ENCODE data around the gene SENP6.
"Not testable (repeated sequence)": the region's sequence is repeated elsewhere in the genome, so short reads cannot be mapped to it uniquely, and the experiment has no call there.

SENP6 gene

DNA sequence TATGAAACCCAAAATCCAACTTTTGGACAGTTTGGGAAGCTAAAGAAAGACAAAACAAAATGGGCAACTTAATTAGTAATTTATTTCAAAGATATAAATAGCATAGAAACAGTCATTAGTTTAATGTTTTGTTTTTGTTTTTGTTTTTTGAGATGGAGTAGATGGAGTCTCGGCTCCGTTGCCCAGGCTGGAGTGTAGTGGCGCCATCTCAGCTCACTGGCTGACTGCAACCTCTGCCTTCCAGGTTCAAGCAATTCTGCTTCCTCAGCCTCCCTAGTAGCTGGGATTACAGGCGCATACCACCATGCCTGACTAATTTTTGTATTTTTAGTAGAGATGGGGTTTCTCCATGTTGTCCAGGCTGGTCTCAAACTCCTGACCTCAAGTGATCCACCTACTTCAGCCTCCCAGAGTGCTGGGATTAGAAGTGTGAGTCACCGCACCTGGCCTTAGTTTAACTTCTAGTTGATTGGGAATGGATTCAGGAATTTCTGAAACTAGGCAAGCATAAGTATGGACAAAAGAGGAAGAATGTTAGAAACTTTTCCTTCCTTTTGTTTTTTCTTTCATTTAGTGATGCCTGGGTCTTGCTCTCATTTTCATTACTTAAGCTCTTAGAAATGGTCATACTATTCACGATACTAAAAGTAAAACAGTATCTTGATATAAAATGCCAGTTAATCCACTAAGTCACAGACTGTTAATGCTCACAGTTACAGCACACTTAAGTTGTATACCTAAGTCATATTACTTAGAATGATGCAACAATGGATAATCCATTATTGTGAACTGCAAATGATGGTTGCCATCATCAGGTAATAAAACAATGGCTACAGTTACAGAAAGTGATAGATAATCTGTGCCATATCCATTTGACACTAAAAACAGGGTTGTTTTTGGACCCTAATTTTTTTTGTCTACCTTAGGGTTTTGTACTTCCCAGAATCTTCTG lies 8.2 kb downstream of the SENP6 start:
- DNase-seq (ENCODE audit: low read depth, low spot score), result no peak

DNA sequence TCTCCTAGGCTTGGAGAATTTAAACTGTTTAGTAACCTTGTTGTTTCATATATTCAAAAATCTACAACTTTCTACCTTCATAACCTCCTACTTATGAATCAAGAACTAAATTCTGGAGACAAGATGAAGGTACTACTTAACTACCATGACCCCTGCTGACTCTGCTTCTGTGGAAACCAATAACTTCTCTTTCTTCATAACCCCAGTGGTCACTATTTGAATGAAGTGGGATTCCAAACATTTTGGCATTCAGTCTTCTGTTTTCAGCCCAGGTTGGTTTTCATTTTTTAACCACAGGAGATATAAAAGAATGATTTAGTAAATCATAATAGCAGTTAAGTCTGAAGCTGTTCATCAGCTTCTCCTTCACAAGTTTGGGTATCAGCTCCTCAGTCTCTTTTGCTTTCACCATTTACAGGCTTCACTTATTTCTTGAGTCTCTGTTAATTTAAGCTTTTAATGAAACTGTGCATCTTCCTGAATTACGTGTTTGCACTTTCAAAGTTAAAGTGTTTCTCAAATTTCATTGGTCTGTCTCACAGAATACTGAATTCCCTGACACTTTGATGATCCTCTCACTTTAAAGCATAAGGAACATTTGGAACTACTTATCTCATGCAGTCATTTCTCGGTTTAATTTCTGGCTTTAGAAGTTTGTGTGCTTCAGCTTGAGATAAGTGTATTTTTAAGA lies 9.5 kb downstream of the SENP6 start:
- no peak for DNase-seq (ENCODE audit: low read depth, low spot score)

DNA sequence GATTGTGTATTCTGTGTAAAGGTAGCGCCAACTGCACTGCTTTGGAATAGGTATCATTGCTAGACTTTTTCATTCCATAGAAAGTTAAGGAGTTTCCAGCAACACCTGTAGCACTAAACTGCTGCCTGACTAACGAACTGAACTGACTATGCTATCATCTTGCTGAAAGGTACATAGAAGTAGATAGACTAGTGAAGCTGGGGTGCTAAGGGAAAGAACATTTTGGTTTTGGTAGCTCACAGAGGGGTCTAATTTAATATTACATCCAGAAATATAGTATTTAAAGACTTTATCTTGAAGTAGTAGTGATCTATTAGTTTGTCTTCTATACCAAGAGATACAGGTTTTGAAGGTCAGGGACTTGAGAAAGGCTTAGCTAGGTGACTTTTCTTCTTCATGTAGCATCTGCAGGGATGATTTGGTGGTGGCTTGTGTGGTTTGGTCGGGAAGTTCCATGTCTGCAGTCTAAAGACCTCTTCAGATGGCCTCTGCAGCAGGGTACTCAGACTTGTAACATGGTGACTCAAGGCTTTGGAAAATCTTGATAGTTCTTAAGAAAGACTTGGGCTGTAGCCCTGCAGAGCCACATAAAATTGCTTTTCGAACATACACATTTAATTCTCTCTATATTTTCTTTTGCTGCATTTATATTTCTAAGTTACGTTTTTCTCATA lies 10.2 kb downstream of the SENP6 start:
- no peak for DNase-seq (ENCODE audit: low read depth, low spot score)

GRCh38 chr6:75612434-75612833 lies 10.8 kb downstream of the SENP6 start:
- no peak for DNase-seq (ENCODE audit: low read depth, low spot score)

GRCh38 chr6:75613056-75613501 lies 11.4 kb downstream of the SENP6 start:
- DNase-seq (ENCODE audit: low read depth, low spot score), result no peak

- DNase-seq (ENCODE audit: low read depth, low spot score), result no peak
These were observed 16.8 kb downstream of the SENP6 start for GRCh38 chr6:75618437-75618836.

GRCh38 chr6:75619230-75619899 lies 17.7 kb downstream of the SENP6 start:
- DNase-seq (ENCODE audit: low read depth, low spot score), result no peak

DNA sequence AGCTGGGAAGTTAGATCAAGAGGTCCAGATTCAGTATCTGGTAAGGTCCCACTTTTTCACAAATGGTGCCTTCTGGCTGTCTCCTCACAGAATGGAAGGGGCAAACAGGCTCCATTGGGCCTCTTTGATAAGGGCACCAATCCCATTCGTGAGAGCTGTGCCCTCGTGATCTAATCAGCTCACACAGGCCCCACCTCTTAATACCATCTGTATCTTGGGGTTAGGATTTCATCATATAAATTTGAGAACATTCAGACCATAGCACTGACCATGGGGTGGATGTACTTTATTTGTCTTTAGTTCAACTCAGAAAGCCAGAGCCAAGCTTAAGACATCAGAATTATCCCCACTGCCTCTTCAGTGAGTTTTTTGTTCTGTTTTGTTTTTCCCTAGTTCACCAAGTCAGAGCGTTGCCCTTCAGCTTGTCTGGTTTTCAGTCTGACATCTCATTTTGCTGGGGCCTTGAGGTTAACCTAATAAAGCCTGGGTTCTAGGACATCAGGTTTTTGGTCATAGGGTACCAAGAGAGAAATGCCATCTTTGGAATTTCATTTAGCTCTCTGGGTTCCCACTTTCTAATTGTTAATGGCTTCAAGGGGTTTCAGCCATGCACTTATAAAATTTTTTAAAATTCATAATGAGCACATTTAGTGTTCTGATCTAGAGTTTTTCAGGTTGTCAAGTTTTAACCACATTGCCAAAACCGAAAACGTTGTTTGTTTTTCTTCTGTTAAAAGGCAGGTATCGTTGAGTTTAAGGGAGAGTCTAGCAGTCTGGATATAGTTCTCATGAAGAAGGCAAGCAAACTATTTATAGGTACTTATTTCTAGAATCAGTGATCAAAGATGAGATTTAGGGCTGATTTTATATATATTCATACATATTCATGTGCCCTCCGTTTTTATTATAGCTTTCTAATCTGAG lies 19.0 kb downstream of the SENP6 start:
- no peak for DNase-seq (ENCODE audit: low read depth, low spot score)

DNA sequence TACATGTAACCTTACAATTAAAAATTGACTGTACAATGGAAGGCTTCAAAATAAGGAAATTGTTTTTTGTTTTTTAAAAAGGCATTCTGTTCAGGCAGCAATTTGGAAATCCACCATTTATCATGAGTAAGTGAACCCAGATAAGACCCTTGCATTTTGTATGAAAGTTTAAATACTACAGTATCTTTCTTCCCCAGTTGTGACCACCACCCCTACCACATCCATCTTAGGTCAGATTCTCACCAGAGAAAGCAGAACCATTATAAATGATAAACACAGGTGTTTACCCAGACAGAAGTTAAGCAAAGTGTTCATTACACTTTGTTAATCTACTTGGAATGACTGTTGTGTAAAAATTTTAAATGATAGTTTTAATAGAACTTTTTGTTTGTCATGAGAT lies 20.2 kb downstream of the SENP6 start:
- DNase-seq (ENCODE audit: low read depth, low spot score), result no peak

DNA sequence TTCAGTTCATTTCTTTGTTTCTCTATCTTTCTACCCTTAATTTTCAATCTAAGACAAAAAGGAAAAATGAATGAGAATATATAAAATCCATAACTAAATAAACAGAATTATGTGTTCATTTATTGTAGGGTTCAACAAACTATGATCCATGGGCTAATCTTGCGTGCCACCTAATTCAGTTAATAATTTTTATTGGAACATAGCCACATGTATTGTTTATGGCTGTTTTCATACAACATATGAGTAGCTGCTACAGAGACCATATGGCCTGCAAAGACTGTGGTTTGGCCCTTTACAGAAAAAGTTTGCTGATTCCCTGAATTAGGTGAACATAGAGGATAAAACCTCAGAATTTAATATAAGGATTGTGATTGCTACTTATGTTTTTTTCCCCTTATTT lies 21.8 kb downstream of the SENP6 start:
- DNase-seq (ENCODE audit: low read depth, low spot score), result no peak

GRCh38 chr6:75624335-75624734 lies 22.7 kb downstream of the SENP6 start:
- DNase-seq (ENCODE audit: low read depth, low spot score), result no peak

- no peak for DNase-seq (ENCODE audit: low read depth, low spot score)
These were observed 23.3 kb downstream of the SENP6 start for GRCh38 chr6:75624988-75625387.

- no peak for DNase-seq (ENCODE audit: low read depth, low spot score)
These were observed 24.9 kb downstream of the SENP6 start for GRCh38 chr6:75626561-75626960.

DNA sequence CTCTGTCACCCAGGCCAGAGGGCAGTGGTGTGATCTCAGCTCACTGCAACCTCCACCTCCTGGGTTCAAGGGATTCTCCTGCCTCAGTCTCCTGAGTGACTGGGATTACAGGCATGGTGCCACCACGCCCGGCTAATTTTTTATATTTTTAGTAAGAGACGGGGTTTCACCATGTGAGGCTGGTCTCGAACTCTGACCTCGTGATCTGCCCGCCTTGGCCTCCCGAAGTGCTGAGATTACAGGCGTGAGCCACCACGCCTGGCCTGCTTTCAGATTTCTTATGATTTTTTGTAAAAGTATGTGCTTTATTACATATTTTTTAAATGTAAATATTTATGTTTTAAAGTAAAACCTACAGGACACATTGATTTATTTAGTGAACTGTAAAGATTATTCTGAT lies 26.0 kb downstream of the SENP6 start:
- DNase-seq (ENCODE audit: low read depth, low spot score), result not testable (repeated sequence)

- no peak for DNase-seq (ENCODE audit: low read depth, low spot score)
These were observed 30.4 kb downstream of the SENP6 start for GRCh38 chr6:75631859-75632635.

DNA sequence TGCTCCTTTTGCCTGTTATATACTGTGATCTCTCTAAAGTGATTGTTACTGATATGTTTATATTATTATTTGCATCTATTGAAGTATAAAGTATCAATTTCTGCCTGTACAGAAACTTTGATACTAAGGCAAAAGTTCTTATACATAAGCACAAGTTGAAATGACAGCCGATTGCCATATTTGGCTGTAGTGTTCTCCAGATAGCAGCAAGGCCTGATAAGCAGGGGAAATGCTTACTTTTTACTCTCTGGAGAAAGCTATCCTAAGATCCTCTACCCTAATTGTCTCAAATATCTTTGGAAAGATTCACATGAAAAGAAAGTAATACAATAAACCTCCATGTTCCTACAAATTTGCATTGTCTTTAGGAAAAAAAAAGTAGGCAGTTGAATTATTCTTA lies 31.4 kb downstream of the SENP6 start:
- no peak for DNase-seq (ENCODE audit: low read depth, low spot score)

DNA sequence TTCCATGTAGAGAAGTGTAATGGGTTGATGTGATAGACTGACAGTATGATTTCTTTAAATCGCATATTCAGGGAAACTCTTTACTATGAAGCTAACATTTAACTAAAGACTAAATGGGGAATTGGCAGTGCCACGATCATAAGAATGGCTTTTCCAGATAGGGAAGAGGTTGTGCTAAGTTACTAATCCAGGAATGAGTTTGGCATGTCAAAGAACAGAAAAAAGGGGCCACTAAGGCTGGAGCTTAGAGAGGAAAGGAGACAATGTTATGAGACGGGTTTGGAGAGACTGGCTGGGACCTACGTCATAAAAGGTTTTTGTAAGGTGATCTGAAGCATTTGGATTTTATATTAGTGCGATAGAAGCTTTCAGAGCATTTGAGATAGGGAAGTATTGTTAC lies 40.6 kb downstream of the SENP6 start:
- no peak for DNase-seq (ENCODE audit: low read depth, low spot score)

- no peak for DNase-seq (ENCODE audit: low read depth, low spot score)
These were observed 41.5 kb downstream of the SENP6 start for GRCh38 chr6:75643173-75643572.

DNA sequence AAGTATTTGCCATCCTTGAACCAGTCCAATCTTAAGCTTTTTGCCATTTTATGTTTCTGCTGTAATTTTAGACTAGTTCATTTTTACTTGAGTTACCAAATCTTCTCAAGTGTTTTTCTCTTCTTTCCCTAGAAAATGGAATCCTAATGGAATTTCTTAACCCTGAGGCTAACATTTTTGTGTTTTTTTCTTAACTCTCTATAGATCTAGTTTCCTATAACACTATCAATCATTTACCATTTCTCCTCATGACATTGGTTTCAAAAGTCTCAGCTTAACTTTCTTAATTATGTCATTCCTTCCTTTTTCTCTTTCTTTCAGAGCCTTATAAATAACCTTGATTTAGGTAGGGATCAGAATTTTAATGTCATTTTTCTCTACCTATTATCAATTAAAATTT lies 54.8 kb downstream of the SENP6 start:
- DNase-seq (ENCODE audit: low read depth, low spot score), result no peak

DNA sequence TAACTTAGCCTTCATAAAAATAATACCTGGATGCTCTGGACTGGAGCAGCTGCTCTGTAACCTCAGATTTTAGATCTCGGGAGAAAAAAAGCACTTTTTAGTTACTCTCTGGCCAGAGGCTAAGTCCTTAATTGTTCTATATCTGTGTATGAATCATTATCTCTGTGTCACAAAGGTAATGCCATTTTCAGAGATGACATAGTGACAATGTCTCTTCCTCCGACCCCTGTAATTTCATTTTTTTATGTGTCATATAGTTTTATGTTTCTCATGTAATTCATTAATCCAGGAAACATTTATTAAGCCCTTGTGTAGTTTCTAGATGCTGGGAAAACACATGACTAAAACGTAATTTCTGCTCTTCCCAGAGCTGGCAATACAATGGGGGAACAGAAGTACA lies 55.6 kb downstream of the SENP6 start:
- DNase-seq (ENCODE audit: low read depth, low spot score), result no peak
